HEK293T (cell line): Measurements from ENCODE around the gene ATP1B3.

Source experiments
- BHLHE40 ChIP-seq: fragments of 450-650 bp; IDR thresholded peaks from 2 replicates; pipeline ENCODE4 v1.6.1; 2016; ENCODE audit warnings: mild to moderate bottlenecking, moderate library complexity, borderline replicate concordance
- CTBP1 ChIP-seq: fragments of 450-650 bp; IDR thresholded peaks from 2 replicates; pipeline ENCODE4 v1.6.1; 2016; ENCODE audit warnings: borderline replicate concordance
- ELF4 ChIP-seq: fragments of 450-650 bp; IDR thresholded peaks from 2 replicates; pipeline ENCODE4 v1.6.1; 2017; ENCODE audit warnings: antibody characterized with exemption
- FOXA1 ChIP-seq: fragments of 450-650 bp; IDR thresholded peaks from 2 replicates; pipeline ENCODE4 v1.6.1; 2016; ENCODE audit warnings: mild to moderate bottlenecking
- FOXK2 ChIP-seq: fragments of 450-650 bp; IDR thresholded peaks from 2 replicates; pipeline ENCODE4 v1.6.1; 2016; ENCODE audit warnings: mild to moderate bottlenecking
- FOXM1 ChIP-seq: fragments of 450-650 bp; IDR thresholded peaks from 2 replicates; pipeline ENCODE4 v1.6.1; 2017; ENCODE audit warnings: mild to moderate bottlenecking, borderline replicate concordance
- HDGF ChIP-seq: fragments of 450-650 bp; IDR thresholded peaks from 2 replicates; pipeline ENCODE4 v1.6.1; 2017; ENCODE audit warnings: antibody characterized with exemption, borderline replicate concordance
- L3MBTL2 ChIP-seq: fragments of 450-650 bp; conservative IDR thresholded peaks from 2 replicates; pipeline ENCODE4 v1.6.1; 2016; ENCODE audit warnings: mild to moderate bottlenecking
- LEF1 ChIP-seq: fragments of 450-650 bp; IDR thresholded peaks from 2 replicates; pipeline ENCODE4 v1.6.1; 2017; ENCODE audit warnings: mild to moderate bottlenecking, borderline replicate concordance
- SP1 ChIP-seq: fragments of 450-650 bp; IDR thresholded peaks from 2 replicates; pipeline ENCODE4 v1.6.1; 2017
- SUZ12 ChIP-seq: fragments of 450-650 bp; IDR thresholded peaks from 2 replicates; pipeline ENCODE4 v1.6.1; 2016; ENCODE audit warnings: mild to moderate bottlenecking
- TF ChIP-seq, protein P1 (sequence below): fragments of 450-650 bp; IDR thresholded peaks from 2 replicates; pipeline ENCODE4 v1.6.1; 2016

DNA sequence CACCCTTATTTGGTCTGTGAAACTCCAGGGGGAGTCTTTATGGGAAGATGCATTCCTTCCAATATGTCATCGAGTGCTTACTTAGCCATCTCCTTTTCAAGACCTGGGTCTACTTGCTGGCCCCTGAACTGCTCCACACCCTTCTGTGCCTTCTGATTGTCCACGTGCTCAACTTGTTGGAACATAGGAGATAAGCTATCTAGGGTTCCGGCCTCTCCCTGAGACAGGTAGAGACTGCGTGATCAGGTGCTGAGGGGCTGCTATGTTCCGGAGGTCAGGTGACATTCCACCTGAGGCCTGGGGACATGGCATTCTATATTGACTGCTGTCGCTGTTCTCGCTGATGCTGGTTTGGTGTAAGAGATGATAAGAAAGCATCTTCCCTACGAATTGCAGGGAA is 65.6 kb downstream of the ATP1B3 start:
- TF ChIP-seq HDGF (no peak), ELF4 (no peak), SP1 (no peak), FOXA1 (no peak), CTBP1 (no peak), FOXM1 (no peak), FOXK2 (no peak), BHLHE40 (no peak), L3MBTL2 (no peak), LEF1 (no peak), SUZ12 (no peak)
- TF ChIP-seq, protein P1, sequence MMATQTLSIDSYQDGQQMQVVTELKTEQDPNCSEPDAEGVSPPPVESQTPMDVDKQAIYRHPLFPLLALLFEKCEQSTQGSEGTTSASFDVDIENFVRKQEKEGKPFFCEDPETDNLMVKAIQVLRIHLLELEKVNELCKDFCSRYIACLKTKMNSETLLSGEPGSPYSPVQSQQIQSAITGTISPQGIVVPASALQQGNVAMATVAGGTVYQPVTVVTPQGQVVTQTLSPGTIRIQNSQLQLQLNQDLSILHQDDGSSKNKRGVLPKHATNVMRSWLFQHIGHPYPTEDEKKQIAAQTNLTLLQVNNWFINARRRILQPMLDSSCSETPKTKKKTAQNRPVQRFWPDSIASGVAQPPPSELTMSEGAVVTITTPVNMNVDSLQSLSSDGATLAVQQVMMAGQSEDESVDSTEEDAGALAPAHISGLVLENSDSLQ: no peak
